NCI-H2107 (cell line): ENCODE data around the gene GALNS.
A peak's percentile ranks its signal among the peaks of the same experiment; 100 is the strongest.
"Not testable (repeated sequence)": the region's sequence is repeated elsewhere in the genome, so short reads cannot be mapped to it uniquely, and the experiment has no call there.

Experiments
- DNase-seq: peaks from one replicate; lab custom pipeline; 2025; lab: John Stamatoyannopoulos, UW

GALNS gene

DNA sequence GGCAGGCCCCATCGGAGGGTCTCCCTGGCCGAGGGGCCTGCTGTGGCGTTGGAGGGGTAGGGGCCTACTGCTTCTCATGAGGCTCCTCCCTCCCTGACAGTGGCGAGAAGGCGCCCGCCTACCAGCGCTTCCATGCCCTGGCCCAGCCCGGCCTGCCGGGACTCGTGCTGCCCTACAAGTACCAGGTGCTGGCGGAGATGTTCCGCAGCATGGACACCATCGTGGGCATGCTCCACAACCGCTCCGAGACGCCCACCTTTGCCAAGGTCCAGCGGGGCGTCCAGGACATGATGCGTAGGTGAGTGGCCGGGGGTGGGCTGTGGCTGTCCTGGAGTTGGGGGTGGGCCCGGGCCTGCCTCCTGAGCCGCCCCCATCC, 51.4 kb downstream of the GALNS start:
- DNase-seq, result no peak

- no peak for DNase-seq
Measured at GRCh38 chr16:88804552-88805339, 52.0 kb downstream of the GALNS start.

- no peak for DNase-seq
Measured at GRCh38 chr16:88804173-88804551, 52.6 kb downstream of the GALNS start.

DNA sequence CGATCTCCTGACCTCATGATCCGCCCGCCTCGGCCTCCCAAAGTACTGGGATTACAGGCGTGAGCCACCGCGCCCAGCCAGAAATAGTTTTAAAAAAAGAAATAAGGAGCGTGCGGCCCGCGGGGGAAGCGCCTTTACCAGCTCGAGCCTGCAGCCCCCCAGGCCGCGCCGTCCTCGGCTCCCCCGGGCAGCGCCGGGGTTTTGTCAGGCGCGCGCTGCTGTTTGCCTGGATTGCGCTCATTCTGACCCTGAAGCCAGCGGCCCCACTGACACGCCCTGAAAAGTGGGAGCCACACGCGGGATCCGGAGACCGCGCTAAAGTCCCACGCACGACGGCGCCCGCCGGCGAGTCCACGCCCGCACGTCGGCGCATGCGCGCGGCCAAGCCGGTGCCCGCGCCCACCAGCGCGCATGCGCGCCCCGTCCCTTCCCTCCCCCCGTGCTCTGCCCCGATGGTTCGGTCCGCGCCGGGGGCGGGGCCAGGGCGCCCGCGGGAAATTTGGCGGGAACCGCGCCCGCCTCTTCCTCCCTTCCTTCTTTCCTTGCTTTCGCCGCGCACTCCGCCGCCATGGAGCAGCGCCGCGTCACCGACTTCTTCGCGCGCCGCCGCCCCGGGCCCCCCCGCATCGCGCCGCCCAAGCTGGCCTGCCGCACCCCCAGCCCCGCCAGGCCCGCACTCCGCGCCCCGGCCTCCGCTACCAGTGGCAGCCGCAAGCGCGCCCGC, 53.3 kb downstream of the GALNS start, which contains the start of gene CDT1:
Gene CDT1 (plus strand): TSS at position 526 of the 724 bp plus-strand sequence. CDS start 43 bp downstream, at position 569.
- DNase-seq, result peak; percentile 73

- DNase-seq, result no peak
Measured at GRCh38 chr16:88800277-88800592, 56.5 kb downstream of the GALNS start.

DNA sequence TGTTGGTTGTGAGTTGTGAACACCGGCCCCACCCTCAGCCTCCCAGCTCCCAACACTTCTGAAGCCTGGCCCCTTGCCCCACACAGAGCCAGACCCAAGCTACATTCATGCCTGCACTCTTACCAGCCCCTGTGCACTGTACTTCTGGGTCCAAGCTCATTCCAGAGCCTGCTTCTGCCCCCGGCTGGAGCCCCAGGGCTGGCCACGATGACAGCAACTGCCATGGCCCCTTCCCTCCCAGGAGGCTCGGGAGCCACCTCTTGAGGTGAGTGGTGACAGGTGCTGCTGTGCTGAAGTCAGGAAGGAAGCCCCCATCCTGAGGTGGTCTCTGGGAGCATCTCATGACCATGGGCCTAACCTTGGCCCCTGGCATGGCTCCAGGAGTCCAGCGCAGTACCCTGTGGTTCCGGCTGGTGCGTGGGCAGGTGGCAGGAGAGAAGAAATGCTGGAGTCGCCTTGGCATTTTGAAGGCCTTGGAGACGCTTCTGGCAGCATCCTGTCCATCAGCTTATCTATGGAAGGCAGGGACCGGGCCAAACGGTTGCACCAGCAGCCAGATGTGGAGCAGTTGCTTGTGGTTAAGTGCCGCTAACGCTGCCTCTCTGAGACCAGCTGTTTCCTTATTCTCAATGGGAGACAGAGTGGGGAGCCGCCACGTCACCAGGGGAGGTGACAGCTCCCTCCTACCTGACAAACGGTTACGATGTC, 57.0 kb downstream of the GALNS start:
- no peak for DNase-seq

DNA sequence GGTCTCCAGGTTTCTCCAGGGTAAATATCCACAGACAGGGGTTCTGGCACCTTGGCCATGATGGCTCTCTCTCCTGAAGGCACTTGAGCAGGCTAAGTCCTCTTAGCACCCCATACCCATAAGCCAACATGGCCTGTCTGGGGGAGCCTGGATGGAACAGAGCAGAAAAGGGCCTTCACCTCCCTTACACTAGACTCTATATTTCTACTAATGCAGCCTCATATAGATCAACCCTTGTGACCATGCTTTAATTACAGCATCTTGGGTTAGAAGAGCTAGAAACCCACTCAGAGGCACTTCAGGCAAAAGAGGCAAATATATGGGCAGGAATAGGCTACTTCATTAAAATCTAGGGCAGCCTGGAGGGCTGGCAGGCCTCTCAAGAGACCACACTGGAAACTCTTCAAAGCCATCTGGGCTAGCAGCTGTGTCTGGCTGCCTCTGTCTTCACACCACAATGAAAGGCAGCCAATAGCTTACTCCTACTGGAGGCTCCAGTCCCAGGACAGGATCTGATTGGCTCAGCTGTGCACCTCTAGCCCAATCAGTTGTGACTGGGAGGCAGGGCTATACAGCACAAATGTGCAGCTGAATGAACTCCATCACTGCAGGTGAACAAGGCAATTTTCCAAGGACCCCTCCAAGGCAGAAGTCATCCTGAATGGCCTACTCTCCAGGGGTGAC, 57.8 kb downstream of the GALNS start:
- no peak for DNase-seq

GRCh38 chr16:88798073-88798472, 58.7 kb downstream of the GALNS start:
- no peak for DNase-seq

DNA sequence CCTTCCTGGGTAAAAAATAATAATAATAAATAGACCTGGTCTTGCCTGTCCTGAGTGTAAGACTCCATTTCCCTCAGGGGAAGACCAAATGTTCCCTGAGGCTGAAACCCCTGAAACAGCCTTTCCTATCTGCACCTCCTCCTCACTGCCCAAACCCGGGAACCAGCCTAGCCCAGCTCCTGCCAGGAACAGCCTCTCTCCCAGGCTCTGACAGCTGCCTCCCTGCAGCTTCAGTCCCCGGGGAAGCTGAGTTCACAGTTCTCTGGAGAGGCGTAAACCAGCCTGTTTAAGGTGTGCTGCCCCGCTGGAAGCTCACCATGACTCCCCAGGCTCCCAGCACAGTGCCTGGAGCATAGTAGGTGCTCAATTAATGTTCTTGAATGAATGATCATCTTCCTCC, 60.5 kb downstream of the GALNS start:
- DNase-seq, result no peak

- DNase-seq, result no peak
Measured at GRCh38 chr16:88793251-88793954, 63.3 kb downstream of the GALNS start.

- no peak for DNase-seq
Measured at GRCh38 chr16:88792668-88793250, 64.0 kb downstream of the GALNS start.

GRCh38 chr16:88792078-88792550, 64.6 kb downstream of the GALNS start:
- DNase-seq, result no peak

DNA sequence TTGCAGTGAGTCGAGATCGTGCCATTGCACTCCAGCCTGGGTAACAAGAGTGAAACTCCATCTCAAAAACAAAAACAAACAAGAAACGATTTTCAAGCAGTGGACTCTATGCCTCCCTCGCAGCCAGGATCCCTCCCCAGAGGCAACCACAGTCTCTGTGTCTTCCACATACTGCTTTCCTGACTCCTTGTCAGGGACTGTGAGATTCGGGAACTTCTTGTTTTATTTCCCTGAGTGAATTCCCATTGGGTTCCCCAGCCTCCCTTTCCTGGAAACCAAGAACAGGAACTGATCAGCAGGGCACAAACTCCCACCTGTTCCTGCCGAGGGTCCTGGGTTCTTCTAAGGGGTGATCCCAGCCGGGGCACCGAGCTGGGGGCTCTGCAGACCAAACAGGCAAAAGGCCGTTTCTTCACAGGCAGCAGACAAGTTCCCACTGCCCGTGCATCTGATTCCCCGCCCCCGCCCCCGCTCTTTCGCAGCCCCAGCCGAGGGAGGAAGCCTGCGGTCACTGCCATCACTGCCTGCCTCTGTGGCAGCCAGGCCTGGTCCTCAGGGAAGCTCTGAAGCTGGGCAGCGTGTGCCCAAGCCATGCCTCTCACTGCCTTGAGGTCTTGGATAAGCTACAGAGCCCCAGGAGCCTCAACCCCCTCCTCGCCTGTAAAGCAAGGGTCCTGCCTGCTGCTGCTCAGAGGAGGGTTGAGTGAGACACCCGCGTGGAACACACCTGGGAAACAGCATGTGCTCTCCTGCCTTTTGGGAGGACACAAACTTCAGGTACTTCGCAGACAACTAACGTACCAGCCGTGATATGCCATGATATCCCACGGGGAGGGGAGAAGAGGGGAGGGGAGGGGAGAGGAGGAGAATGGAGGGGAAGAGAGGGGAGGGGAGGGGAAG, 66.2 kb downstream of the GALNS start:
- DNase-seq, result no peak

- DNase-seq, result no peak
Measured at GRCh38 chr16:88789594-88789993, 67.2 kb downstream of the GALNS start.

GRCh38 chr16:88788749-88789148, 68.0 kb downstream of the GALNS start:
- not testable (repeated sequence) for DNase-seq

DNA sequence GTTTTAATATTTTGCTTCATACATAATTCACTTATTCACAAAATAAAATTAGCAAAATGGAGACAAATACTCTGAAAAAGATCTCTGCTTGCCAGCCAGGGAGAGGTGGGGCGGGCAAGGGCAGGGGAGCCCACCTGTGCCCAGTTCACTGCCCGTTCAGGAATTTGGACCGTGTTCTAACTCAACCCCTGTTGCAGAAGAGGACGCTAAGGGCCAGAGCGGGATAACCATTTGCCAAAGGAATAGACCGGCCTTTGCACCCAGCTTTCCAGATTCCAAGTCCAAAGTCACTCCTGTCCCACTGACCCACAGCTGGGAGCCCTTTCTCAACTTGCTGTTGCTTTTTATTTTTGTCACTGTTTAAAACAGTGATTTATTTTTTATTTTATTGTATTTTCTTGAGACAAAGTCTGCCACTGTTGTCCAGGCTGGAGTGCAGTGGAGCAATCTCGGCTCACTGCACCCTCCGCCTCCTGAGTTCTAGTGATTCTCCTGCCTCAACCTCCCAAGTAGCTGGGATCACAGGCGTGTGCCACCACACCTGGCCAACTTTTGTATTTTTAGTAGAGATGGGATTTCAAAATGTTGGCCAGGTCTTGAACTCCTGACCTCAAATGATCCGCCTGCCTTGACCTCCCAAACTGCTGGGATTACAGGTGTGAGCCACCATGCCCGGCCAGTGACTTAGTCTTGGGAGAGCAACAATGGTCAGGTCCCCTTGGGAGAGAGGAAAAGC, 69.0 kb downstream of the GALNS start:
- DNase-seq, result no peak

- DNase-seq, result no peak
Measured at GRCh38 chr16:88785106-88785924, 71.4 kb downstream of the GALNS start, which contains the start of gene PIEZO1. Gene PIEZO1, minus strand, starts transcription at chr16:88785220. Its CDS starts 256 bp downstream, at chr16:88784964.

- no peak for DNase-seq
Measured at GRCh38 chr16:88784856-88785105, 72.0 kb downstream of the GALNS start.
